ENCODE measurements around the gene FOXP3. TPM values are rescaled to one million over a fixed set of nuclear protein-coding genes. Genes with fewer than 3 reads are reported as not detected.

Gene FOXP3
- total and polyA plus RNA-seq, 2 donors (not counting 3 experiments of a cell fraction or from before 2014, with no cell fraction given): 0.06 TPM; not detected in 1

- FAIRE-seq: no peak
These were observed 42.6 kb downstream of the FOXP3 start for GRCh38 chrX:49221868-49222267.

More at GRCh38 chrX:49221868-49222267, 42.6 kb downstream of the FOXP3 start:
- no peaks in the 10 kb centered on the region for H3K79me2 ChIP-seq (ENCODE audit: control insufficient read depth, insufficient read depth, low read length)
- intact Hi-C loops (cut with micrococcal nuclease) (no loop called here), dilution Hi-C loops (cut with MboI; ENCODE audit: extremely low pct_ligation_motif_present, low sequenced_read_pairs) (no loop called here)
- H3K27ac ChIP-seq (ENCODE audit: insufficient read depth, low read depth, low read length): no peak overlapping the region
- H3K36me3 ChIP-seq (ENCODE audit: control insufficient read depth in 2 of 2, extremely low read depth in 1 of 2, insufficient read depth in 2 of 2, low read length in 2 of 2): no peaks in the 10 kb centered on the region
- TF ChIP-seq JUN (IDR thresholded peaks at IDR 0.05; ENCODE audit: borderline replicate concordance, insufficient read depth, insufficient read length, low read depth) (no peak), CTCF (IDR thresholded peaks at IDR 0.05; ENCODE audit: extremely low read depth in 1 of 2, insufficient read depth in 1 of 2, low read depth in 1 of 2, low read length in 2 of 2) (no peak), GATA2 (IDR thresholded peaks at IDR 0.05; ENCODE audit: insufficient read depth, insufficient read length, low read depth, low read length) (no peak), FOS (IDR thresholded peaks at IDR 0.05; ENCODE audit: borderline replicate concordance, insufficient read depth, low read length) (no peak), MAX (IDR thresholded peaks at IDR 0.05; ENCODE audit: insufficient read depth, insufficient read length) (no peak), EZH2 (IDR thresholded peaks at IDR 0.05; ENCODE audit: borderline replicate concordance, low read depth, low read length, severe bottlenecking) (no peak), POLR2A (IDR thresholded peaks at IDR 0.05; ENCODE audit: low read depth, low read length) (no peak), POLR2AphosphoS5 (IDR thresholded peaks at IDR 0.05; ENCODE audit: insufficient read depth, low read depth, low read length) (no peak), MYC (IDR thresholded peaks at IDR 0.05; ENCODE audit: low read depth, low read length) (no peak)
- no peak overlapping the region for H3K4me3 ChIP-seq (replicated peaks in 1 of 3; ENCODE audit: insufficient read depth in 1 of 3, low read depth in 1 of 3, low read length in 3 of 3)
- no TSS peak for BruUV-seq (replicated peaks)
- no peaks in the 10 kb centered on the region for H3K4me1 ChIP-seq (ENCODE audit: control insufficient read depth, extremely low read depth, insufficient read depth, low read length)
- H3K4me2 ChIP-seq (ENCODE audit: insufficient read depth, low read length): no peak overlapping the region
- H3K27me3 ChIP-seq (ENCODE audit: control insufficient read depth in 2 of 2, insufficient read depth in 2 of 2, low read length in 2 of 2): peaks cover 0 to 3% of the 10 kb centered on the region in 2 experiments
- H3K9me3 ChIP-seq (replicated peaks; ENCODE audit: control insufficient read depth, insufficient read depth, low read length): no peaks in the 10 kb centered on the region
- POLR2A ChIA-PET: no interaction called here
- no peaks in the 10 kb centered on the region for H3K9me1 ChIP-seq (replicated peaks; ENCODE audit: control insufficient read depth, extremely low read depth, insufficient read depth, low read length)
- DNase-seq (ENCODE audit: low read depth, low spot score): no peak
- H3K9ac ChIP-seq (replicated peaks; ENCODE audit: extremely low read depth, insufficient read depth, low read length): no peak overlapping the region
- H4K20me1 ChIP-seq (replicated peaks; ENCODE audit: control insufficient read depth, extremely low read depth, insufficient read depth, low read length): no peaks in the 10 kb centered on the region
- no peak overlapping the region for H2AFZ ChIP-seq (ENCODE audit: low read depth, low read length)
- CTCF ChIA-PET: no interaction called here

Data from endothelial cell of umbilical vein (primary cell).